A549 (cell line): ENCODE measurements around the gene ACTG1.

Experiments
- CTCF ChIP-seq: fragments of >200 bp; sonication (Bioruptor Twin); formaldehyde crosslinking; IDR thresholded peaks from 3 replicates; pipeline ENCODE4 v1.5.1; 2016
- ESRRA ChIP-seq: fragments of 150-350 bp; IDR thresholded peaks from 2 replicates; pipeline ENCODE4 v1.6.1; 2014; ENCODE audit warnings: mild to moderate bottlenecking, low read length, borderline replicate concordance

GRCh38 chr17:81523402-81524038 lies 10.9 kb upstream of the ACTG1 start:
- no peak for TF ChIP-seq CTCF
- no peak for TF ChIP-seq ESRRA
